ENCODE measurements around the gene ZNF688. TPM values are rescaled to one million over a fixed set of nuclear protein-coding genes. Genes with fewer than 3 reads are reported as not detected.

ZNF688 gene
- 6.6 and 11.7 TPM in 2 replicates for total RNA-seq

GRCh38 chr16:30571445-30572322 lies at the start of gene ZNF688:
TSS of gene ZNF688 (minus strand) at chr16:30571714. CDS start at chr16:30571629, 85 bp downstream.

DNA sequence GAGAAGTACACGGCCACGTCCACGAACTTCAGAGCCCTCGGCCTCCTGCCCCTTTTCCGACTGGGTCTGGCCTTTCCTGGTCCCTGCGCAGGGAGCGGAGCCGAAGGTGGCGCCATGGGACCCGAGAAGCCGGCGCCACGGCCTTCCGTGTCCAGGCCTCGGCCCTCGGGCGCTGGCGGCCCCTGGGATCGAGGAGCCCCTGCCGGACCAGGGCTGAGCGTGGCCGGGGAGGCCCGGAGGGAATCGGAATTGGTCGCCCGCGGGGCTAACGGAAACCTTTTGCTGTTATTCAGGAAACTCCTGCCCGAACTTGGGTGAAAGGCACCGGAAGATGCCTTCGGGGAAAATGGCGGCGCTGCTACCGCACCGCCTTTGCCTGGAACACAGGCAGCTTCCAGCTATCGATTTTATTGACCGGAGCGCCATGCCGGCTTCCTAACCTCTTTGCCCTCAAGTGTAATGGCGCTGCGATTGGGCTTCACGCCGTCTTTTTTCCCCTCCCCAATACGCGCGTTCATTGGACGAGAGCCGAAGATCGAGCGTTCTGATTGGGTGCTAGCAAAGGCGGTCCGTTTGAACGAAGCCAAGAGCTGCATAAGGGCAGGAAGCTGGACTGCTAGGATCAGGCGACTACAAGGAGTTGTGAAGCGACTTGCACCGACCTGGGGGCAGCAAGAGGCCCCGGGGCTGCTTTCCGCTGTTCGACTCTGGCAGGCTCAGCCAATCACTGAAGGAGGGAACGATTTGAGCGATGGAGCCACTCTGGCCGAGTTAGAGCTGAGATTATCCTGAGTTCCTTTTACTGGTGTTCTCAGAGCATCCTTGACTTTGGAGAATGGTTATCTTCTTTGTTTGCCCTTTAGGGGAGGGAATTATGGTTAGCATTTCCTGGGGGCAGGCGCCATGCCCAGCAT lies 38.7 kb upstream of the ZNF688 start, which contains the start of gene ZNF689:
TSS of gene ZNF689 (minus strand) at position 464 of the 914 bp plus-strand sequence. CDS start at position 116, 348 bp downstream.

DNA sequence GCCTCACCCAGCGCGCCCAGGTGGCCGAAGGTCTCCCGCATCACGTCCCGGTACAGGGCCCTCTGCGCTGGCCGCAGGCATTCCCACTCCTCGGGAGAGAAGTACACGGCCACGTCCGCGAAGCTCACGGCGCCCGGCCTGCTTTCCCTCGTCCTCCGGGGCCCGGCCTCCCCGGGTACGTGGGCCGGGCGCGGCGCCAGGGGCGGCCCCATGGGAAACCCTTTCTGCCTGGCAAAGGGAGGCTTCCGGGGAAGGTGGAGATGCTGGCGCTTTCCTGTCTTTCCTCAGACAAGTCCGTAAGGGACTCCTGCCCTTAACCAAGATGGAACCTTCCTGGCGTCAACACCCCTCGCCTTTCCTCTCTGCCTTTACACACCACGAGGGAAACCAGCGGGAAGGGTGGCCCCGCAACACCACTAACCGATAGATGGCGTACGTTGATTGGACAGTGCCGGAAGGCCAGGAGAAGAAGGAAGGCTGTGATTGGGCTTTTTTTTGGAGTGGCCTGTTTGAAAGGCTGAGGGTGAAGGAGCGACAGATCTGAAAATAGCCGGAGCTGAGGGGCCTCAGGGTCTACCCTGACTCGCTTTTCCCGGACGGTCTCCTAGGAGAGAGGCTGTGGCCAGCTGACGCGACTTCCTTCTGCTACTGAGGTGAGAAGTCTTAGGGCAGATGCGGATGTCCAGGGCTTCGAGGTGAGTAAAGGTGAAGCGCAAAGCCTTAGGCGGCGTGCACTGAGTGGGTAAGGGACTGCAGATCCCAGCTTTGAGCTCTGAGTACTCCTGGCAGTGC lies 14.1 kb upstream of the ZNF688 start, which contains the start of gene ZNF785:
TSS of gene ZNF785 (minus strand) at position 298 of the 792 bp plus-strand sequence. CDS start at position 212, 86 bp downstream.

GRCh38 chr16:30557957-30558788 lies 13.3 kb downstream of the ZNF688 start, which contains the start of gene ZNF764:
TSS of gene ZNF764 (minus strand) at chr16:30558374. CDS start at chr16:30558182, 192 bp downstream.

DNA sequence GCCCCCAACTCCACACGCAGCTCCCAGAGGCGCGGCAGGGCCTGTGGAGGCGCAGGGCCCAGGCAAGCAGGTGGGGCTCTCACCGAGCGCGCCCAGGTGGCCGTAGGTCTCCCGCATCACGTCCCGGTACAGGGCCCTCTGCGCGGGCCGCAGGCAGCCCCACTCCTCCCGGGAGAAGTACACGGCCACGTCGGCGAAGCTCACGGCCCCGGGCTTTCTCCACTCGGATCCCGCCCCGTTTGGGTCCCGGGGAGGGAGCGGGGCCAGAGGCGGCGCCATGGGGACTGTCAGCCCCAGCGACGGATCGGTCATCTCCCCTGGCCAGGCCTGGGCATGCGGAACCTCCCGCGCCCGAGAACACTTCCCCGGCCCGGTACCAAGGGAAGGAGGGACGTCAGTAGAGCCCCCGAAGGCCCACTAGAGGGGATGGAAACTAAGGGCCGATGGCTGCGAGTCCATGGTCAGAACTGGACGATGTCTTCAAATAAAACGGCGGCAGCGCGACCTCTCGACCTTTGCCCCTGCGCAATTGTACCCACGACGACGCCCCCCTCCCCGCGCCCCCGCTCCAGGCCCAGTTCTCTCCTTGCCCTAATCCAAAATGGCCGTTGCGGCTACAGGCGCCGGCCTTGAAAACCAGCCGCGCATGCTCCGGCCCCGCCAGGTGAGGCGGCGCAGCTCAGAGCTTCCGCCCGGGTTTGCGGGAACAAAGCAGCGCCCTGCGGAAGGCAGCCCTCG lies 37.0 kb downstream of the ZNF688 start, which contains the start of gene ZNF747:
TSS of gene ZNF747 (minus strand) at position 491 of the 738 bp plus-strand sequence. CDS start at position 312, 179 bp downstream.

GRCh38 chr16:30526137-30526822 lies 45.2 kb downstream of the ZNF688 start, which contains the start of gene ZNF768:
TSS of gene ZNF768 (minus strand) at chr16:30526566. CDS start at chr16:30526413, 153 bp downstream.

Other genes with a start within 250 kb of the ZNF688 start
- gene CD2BP2, start 216.4 kb downstream of the ZNF688 start, total RNA-seq: 42.4 and 48.6 TPM in 2 replicates
- 32.0 and 44.6 TPM in 2 replicates for gene TBC1D10B, start 201.2 kb downstream of the ZNF688 start, total RNA-seq
- gene MYL11, start 196.9 kb downstream of the ZNF688 start, total RNA-seq: not detected in 2 replicates
- not detected in 2 replicates for gene SEPTIN1, start 189.2 kb downstream of the ZNF688 start, total RNA-seq
- 3.7 and 7.6 TPM in 2 replicates for gene ZNF48, start 176.3 kb downstream of the ZNF688 start, total RNA-seq
- 11.9 and 17.2 TPM in 2 replicates for gene ZNF771, start 164.1 kb downstream of the ZNF688 start, total RNA-seq
- gene DCTPP1, start 141.7 kb downstream of the ZNF688 start, total RNA-seq: 14.6 and 19.8 TPM in 2 replicates
- gene SEPHS2, start 125.8 kb downstream of the ZNF688 start, total RNA-seq: 16.4 and 24.5 TPM in 2 replicates
- not detected in 2 replicates for gene ITGAL, start 99.0 kb downstream of the ZNF688 start, total RNA-seq
- gene ZNF768, start 45.1 kb downstream of the ZNF688 start, total RNA-seq: 23.6 and 24.8 TPM in 2 replicates
- 6.9 and 11.3 TPM in 2 replicates for gene ZNF747, start 36.9 kb downstream of the ZNF688 start, total RNA-seq
- 7.3 and 9.0 TPM in 2 replicates for gene ZNF764, start 13.3 kb downstream of the ZNF688 start, total RNA-seq
- 4.9 and 8.1 TPM in 2 replicates for gene ZNF785, start 14.0 kb upstream of the ZNF688 start, total RNA-seq
- gene ZNF689, start 38.7 kb upstream of the ZNF688 start, total RNA-seq: 3.6 and 7.5 TPM in 2 replicates
- 5.0 and 12.6 TPM in 2 replicates for gene PRR14, start 79.2 kb upstream of the ZNF688 start, total RNA-seq
- 17.8 and 19.7 TPM in 2 replicates for gene FBRS, start 86.7 kb upstream of the ZNF688 start, total RNA-seq
- 10.8 and 13.1 TPM in 2 replicates for gene SRCAP, start 127.5 kb upstream of the ZNF688 start, total RNA-seq
- 14.4 and 18.3 TPM in 2 replicates for gene PHKG2, start 176.7 kb upstream of the ZNF688 start, total RNA-seq
- gene CFAP119, start 190.3 kb upstream of the ZNF688 start, total RNA-seq: 2.1 TPM in 1 of 2 replicates, not detected in the other
- gene RNF40, start 190.6 kb upstream of the ZNF688 start, total RNA-seq: 56.7 and 58.8 TPM in 2 replicates
- 12.1 and 12.8 TPM in 2 replicates for gene ZNF629, start 215.5 kb upstream of the ZNF688 start, total RNA-seq